Measurements from ENCODE around the gene CCDC88B.

DNA sequence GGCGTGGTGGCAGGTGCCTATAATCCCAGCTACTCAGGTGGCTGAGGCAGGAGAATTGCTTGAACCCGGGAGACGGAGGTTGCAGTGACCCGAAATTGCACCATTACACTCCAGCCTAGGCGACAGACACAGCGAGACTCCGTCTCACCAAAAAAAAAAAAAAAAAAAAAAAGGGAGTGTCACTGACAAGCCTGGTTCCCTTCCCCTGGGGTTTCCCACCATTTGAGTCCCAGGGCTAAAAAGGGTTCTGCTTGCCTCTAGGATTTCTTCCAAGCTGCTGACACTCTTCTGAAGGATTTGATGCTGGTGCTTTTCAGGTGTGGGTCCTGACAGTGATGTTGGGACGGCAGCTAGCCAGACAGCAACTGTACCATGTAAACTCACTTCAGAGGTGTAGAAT is 1.3 kb upstream of the CCDC88B start:
- TF ChIP-seq, protein P1, sequence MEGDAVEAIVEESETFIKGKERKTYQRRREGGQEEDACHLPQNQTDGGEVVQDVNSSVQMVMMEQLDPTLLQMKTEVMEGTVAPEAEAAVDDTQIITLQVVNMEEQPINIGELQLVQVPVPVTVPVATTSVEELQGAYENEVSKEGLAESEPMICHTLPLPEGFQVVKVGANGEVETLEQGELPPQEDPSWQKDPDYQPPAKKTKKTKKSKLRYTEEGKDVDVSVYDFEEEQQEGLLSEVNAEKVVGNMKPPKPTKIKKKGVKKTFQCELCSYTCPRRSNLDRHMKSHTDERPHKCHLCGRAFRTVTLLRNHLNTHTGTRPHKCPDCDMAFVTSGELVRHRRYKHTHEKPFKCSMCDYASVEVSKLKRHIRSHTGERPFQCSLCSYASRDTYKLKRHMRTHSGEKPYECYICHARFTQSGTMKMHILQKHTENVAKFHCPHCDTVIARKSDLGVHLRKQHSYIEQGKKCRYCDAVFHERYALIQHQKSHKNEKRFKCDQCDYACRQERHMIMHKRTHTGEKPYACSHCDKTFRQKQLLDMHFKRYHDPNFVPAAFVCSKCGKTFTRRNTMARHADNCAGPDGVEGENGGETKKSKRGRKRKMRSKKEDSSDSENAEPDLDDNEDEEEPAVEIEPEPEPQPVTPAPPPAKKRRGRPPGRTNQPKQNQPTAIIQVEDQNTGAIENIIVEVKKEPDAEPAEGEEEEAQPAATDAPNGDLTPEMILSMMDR (IDR thresholded peaks at IDR 0.05; ENCODE audit: low read depth, low read length, missing input control), result no peak
- TF ChIP-seq SP1 (IDR thresholded peaks at IDR 0.05) (no peak), RXRA (IDR thresholded peaks at IDR 0.05) (no peak), JUND (IDR thresholded peaks at IDR 0.05) (no peak), YY1 (IDR thresholded peaks at IDR 0.05) (no peak), FOXA1 (IDR thresholded peaks at IDR 0.05) (no peak), HNF4G (IDR thresholded peaks at IDR 0.05) (no peak), EGR1 (IDR thresholded peaks at IDR 0.05; ENCODE audit: low read depth in 2 of 2) (no peak)
- TF ChIP-seq, protein P2, sequence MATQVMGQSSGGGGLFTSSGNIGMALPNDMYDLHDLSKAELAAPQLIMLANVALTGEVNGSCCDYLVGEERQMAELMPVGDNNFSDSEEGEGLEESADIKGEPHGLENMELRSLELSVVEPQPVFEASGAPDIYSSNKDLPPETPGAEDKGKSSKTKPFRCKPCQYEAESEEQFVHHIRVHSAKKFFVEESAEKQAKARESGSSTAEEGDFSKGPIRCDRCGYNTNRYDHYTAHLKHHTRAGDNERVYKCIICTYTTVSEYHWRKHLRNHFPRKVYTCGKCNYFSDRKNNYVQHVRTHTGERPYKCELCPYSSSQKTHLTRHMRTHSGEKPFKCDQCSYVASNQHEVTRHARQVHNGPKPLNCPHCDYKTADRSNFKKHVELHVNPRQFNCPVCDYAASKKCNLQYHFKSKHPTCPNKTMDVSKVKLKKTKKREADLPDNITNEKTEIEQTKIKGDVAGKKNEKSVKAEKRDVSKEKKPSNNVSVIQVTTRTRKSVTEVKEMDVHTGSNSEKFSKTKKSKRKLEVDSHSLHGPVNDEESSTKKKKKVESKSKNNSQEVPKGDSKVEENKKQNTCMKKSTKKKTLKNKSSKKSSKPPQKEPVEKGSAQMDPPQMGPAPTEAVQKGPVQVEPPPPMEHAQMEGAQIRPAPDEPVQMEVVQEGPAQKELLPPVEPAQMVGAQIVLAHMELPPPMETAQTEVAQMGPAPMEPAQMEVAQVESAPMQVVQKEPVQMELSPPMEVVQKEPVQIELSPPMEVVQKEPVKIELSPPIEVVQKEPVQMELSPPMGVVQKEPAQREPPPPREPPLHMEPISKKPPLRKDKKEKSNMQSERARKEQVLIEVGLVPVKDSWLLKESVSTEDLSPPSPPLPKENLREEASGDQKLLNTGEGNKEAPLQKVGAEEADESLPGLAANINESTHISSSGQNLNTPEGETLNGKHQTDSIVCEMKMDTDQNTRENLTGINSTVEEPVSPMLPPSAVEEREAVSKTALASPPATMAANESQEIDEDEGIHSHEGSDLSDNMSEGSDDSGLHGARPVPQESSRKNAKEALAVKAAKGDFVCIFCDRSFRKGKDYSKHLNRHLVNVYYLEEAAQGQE (IDR thresholded peaks at IDR 0.05), result no peak
- TF ChIP-seq, protein P3, sequence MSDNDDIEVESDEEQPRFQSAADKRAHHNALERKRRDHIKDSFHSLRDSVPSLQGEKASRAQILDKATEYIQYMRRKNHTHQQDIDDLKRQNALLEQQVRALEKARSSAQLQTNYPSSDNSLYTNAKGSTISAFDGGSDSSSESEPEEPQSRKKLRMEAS (IDR thresholded peaks at IDR 0.05), result no peak

Data from liver (tissue), 3 donors.